H9 (cell line): ENCODE data around the gene KLF17. TPM values are rescaled to one million over a fixed set of nuclear protein-coding genes. Genes with fewer than 3 reads are reported as not detected.

ENCODE experiments used
- DNase-seq: peaks from one replicate; pipeline ENCODE4 v3.0.0-alpha.2; 2017
- H2AFZ ChIP-seq: one replicate; pipeline ENCODE4 v1.6.1; 2013; ENCODE audit warnings: mild to moderate bottlenecking, low read length, control low read depth, moderate library complexity
- H2AK5ac ChIP-seq: 2 replicates; pipeline ENCODE4 v1.6.1; 2013; ENCODE audit warnings: low read length, control low read depth, mixed read lengths; ENCODE audit not compliant: insufficient read length
- H2BK120ac ChIP-seq: one replicate; pipeline ENCODE4 v1.6.1; 2013; ENCODE audit warnings: low read depth, mild to moderate bottlenecking, low read length, control low read depth, inconsistent platforms; ENCODE audit not compliant: poor library complexity, severe bottlenecking
- H2BK12ac ChIP-seq: 2 replicates; pipeline ENCODE4 v1.6.1; 2013; ENCODE audit warnings: low read length, control low read depth, mixed read lengths, low read depth; ENCODE audit not compliant: insufficient read length
- H2BK15ac ChIP-seq: 2 replicates; pipeline ENCODE4 v1.6.1; 2013; ENCODE audit warnings: low read depth, low read length, control low read depth
- H2BK20ac ChIP-seq: one replicate; pipeline ENCODE4 v1.6.1; 2013; ENCODE audit warnings: low read depth, mild to moderate bottlenecking, low read length, control low read depth, inconsistent platforms; ENCODE audit not compliant: poor library complexity, severe bottlenecking
- H2BK5ac ChIP-seq: 2 replicates; pipeline ENCODE4 v1.6.1; 2013; ENCODE audit warnings: low read length, control low read depth, mixed read lengths; ENCODE audit not compliant: insufficient read length
- H3K14ac ChIP-seq: 2 replicates; pipeline ENCODE4 v1.6.1; 2013; ENCODE audit warnings: low read length, control low read depth; ENCODE audit not compliant: insufficient read depth
- H3K18ac ChIP-seq: 2 replicates; pipeline ENCODE4 v1.6.1; 2013; ENCODE audit warnings: low read depth, mild to moderate bottlenecking, mixed read lengths, low read length, control low read depth; ENCODE audit not compliant: insufficient read length
- H3K23ac ChIP-seq: 2 replicates; pipeline ENCODE4 v1.6.1; 2013; ENCODE audit warnings: low read length, control low read depth, mixed read lengths, low read depth; ENCODE audit not compliant: insufficient read length
- H3K23me2 ChIP-seq: 2 replicates; pipeline ENCODE4 v1.6.1; 2013; ENCODE audit warnings: low read depth, mild to moderate bottlenecking, mixed read lengths, low read length, control low read depth; ENCODE audit not compliant: insufficient read length, poor library complexity, severe bottlenecking
- H3K27ac ChIP-seq: 2 replicates; pipeline ENCODE4 v1.5.1; 2013; ENCODE audit warnings: low read length, control low read depth, mixed read lengths, low read depth; ENCODE audit not compliant: insufficient read length
- H3K27me3 ChIP-seq: 2 replicates; pipeline ENCODE4 v1.6.1; 2013; ENCODE audit warnings: low read length, control low read depth, inconsistent platforms; ENCODE audit not compliant: insufficient read depth
- H3K4ac ChIP-seq: 2 replicates; pipeline ENCODE4 v1.6.1; 2013; ENCODE audit warnings: low read depth, mild to moderate bottlenecking, control low read depth, inconsistent platforms, low read length, moderate library complexity
- H3K4me1 ChIP-seq: 2 replicates; pipeline ENCODE4 v1.6.1; 2013; ENCODE audit warnings: low read length, control low read depth, inconsistent platforms; ENCODE audit not compliant: insufficient read depth
- H3K4me2 ChIP-seq: 2 replicates; pipeline ENCODE4 v1.6.1; 2013; ENCODE audit warnings: low read length, control low read depth, mixed read lengths; ENCODE audit not compliant: insufficient read length, insufficient read depth
- H3K56ac ChIP-seq: 2 replicates; pipeline ENCODE4 v1.6.1; 2013; ENCODE audit warnings: low read depth, mild to moderate bottlenecking, mixed read lengths, low read length, control low read depth; ENCODE audit not compliant: insufficient read length
- H3K79me1 ChIP-seq: 2 replicates; pipeline ENCODE4 v1.6.1; 2013; ENCODE audit warnings: low read depth, mild to moderate bottlenecking, moderate library complexity, low read length, control low read depth, inconsistent platforms; ENCODE audit not compliant: insufficient read depth, poor library complexity, severe bottlenecking
- H3K79me2 ChIP-seq: 2 replicates; pipeline ENCODE4 v1.6.1; 2013; ENCODE audit warnings: low read length, control low read depth, inconsistent platforms; ENCODE audit not compliant: insufficient read depth
- H3K9ac ChIP-seq: 2 replicates; pipeline ENCODE4 v1.6.1; 2013; ENCODE audit warnings: low read length, control low read depth, mixed read lengths; ENCODE audit not compliant: insufficient read length; ENCODE audit errors: extremely low read depth
- H3K9me3 ChIP-seq: one replicate; pipeline ENCODE4 v1.6.1; 2013; ENCODE audit warnings: low read depth, low read length, inconsistent platforms; ENCODE audit not compliant: control insufficient read depth
- H3T11ph ChIP-seq: one replicate; pipeline ENCODE4 v1.6.1; 2013; ENCODE audit warnings: mild to moderate bottlenecking, low read length, control low read depth, inconsistent platforms
- H4K20me1 ChIP-seq: one replicate; pipeline ENCODE4 v1.6.1; 2013; ENCODE audit not compliant: control insufficient read depth, insufficient read length, insufficient read depth
- H4K5ac ChIP-seq: 2 replicates; pipeline ENCODE4 v1.6.1; 2013; ENCODE audit warnings: low read depth, mild to moderate bottlenecking, mixed read lengths, low read length, control low read depth; ENCODE audit not compliant: insufficient read length
- H4K8ac ChIP-seq: replicated peaks from 2 replicates; pipeline ENCODE4 v1.6.1; 2013; ENCODE audit warnings: low read length, control low read depth, mixed read lengths, low read depth; ENCODE audit not compliant: insufficient read length
- H4K91ac ChIP-seq: 2 replicates; pipeline ENCODE4 v1.6.1; 2013; ENCODE audit warnings: low read depth, mild to moderate bottlenecking, moderate library complexity, mixed read lengths, low read length, control low read depth; ENCODE audit not compliant: insufficient read length
- H3K27ac Mint-ChIP-seq, 3 experiments: 2 replicates in 2 of 3; 3 replicates in 1 of 3; pipeline ENCODE4 v1.8.0; 2020 to 2021; ENCODE audit warnings: mixed read lengths in 3 of 3, mild to moderate bottlenecking in 1 of 3, moderate library complexity in 1 of 3
- H3K27me3 Mint-ChIP-seq: 2 replicates; pipeline ENCODE4 v1.8.0; 2021; ENCODE audit warnings: low read depth, mild to moderate bottlenecking, moderate library complexity, mixed read lengths
- H3K36me3 Mint-ChIP-seq, 3 experiments: 2 replicates in 2 of 3; 3 replicates in 1 of 3; pipeline ENCODE4 v1.8.0; 2020 to 2021; ENCODE audit warnings: low read depth in 3 of 3, mixed read lengths in 3 of 3; ENCODE audit not compliant: insufficient read depth in 1 of 3
- H3K4me1 Mint-ChIP-seq, 2 experiments: 2 replicates each; pipeline ENCODE4 v1.8.0; 2020; ENCODE audit warnings: mixed read lengths in 2 of 2
- H3K4me3 Mint-ChIP-seq, 2 experiments: 2 replicates in 1 of 2; 3 replicates in 1 of 2; pipeline ENCODE4 v1.8.0; 2020 to 2021; ENCODE audit warnings: mild to moderate bottlenecking in 2 of 2, mixed read lengths in 2 of 2, moderate library complexity in 1 of 2
- H3K9me3 Mint-ChIP-seq, 2 experiments: 2 replicates in 1 of 2; 3 replicates in 1 of 2; pipeline ENCODE4 v1.8.0; 2020; ENCODE audit warnings: mild to moderate bottlenecking in 2 of 2, mixed read lengths in 2 of 2, moderate library complexity in 1 of 2
- CTCF ChIP-seq: fragments of 200-600 bp; sonication (generic); conservative IDR thresholded peaks from 3 replicates; pipeline ENCODE4 v1.8.0; 2021; ENCODE audit warnings: antibody characterized with exemption, mild to moderate bottlenecking
- WGBS: extraction: QIAGEN DNeasy Blood & Tissue Kit; methylation state at CpG from one replicate; pipeline ENCODE4 v1.1.7; 2013; ENCODE audit warnings: missing lambda C conversion rate, low lambda C conversion rate, mixed read lengths; ENCODE audit not compliant: insufficient read length; ENCODE audit errors: extremely low coverage; 5-methylcytosine and 5-hydroxymethylcytosine counted together
- total RNA-seq: library from RNA; stranded (reverse); gene quantifications from 2 replicates; pipeline ENCODE4 v1.2.1, GENCODE V29; 2021

The KLF17 gene
- total RNA-seq, 1 experiment from 2014 or later: 0.09 TPM

DNA sequence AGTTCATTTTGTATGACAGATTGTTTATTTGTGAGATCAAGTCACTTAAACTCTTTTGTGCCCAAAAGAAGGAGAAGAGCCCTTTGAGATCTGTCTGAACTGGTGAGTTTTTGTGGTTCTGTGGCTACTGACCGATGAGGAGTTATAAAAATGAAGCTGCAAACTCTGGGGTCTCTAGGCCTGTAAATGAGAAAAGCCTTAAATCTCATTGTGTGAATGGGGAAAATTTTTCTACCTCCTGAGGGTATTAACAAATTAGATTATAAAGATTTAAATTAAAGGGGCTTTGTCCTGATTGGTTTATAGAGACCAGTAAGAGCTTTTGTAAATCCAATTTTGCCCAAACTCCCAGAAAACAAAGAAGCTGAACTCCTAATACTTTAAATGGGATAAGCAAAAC, 9.7 kb upstream of the KLF17 start:
- Mint-ChIP-seq H3K36me3 (no peaks in the 10 kb centered on the region), H3K27me3 (peaks cover 7% of the 10 kb centered on the region), H3K27ac (no peak overlapping the region), H3K4me3 (no peak overlapping the region), H3K9me3 (no peaks in the 10 kb centered on the region), H3K4me1 (peaks cover 23 to 25% of the 10 kb centered on the region in 2 experiments)
- no peaks in the 10 kb centered on the region for H3K27me3 ChIP-seq
- H3T11ph ChIP-seq: no peak overlapping the region
- no peak overlapping the region for H3K4me2 ChIP-seq
- no peak overlapping the region for H3K56ac ChIP-seq
- no peak overlapping the region for H3K18ac ChIP-seq
- H4K91ac ChIP-seq: no peak overlapping the region
- H3K23ac ChIP-seq: no peak overlapping the region
- H3K23me2 ChIP-seq: no peaks in the 10 kb centered on the region
- H3K9ac ChIP-seq: no peak overlapping the region
- DNase-seq: no peak
- no peaks in the 10 kb centered on the region for H3K4me1 ChIP-seq
- no peaks in the 10 kb centered on the region for H3K79me2 ChIP-seq
- no peak overlapping the region for H2BK20ac ChIP-seq
- no peak overlapping the region for H3K4ac ChIP-seq
- no peak overlapping the region for H2AK5ac ChIP-seq
- H2BK12ac ChIP-seq: no peak overlapping the region
- H2AFZ ChIP-seq: no peak overlapping the region
- H2BK120ac ChIP-seq: no peak overlapping the region
- no peak for TF ChIP-seq CTCF
- no peak overlapping the region for H4K8ac ChIP-seq
- H4K20me1 ChIP-seq: no peaks in the 10 kb centered on the region
- H3K27ac ChIP-seq: no peak overlapping the region
- H3K14ac ChIP-seq: no peak overlapping the region
- WGBS: no CpG with 5 or more reads among the region's 1 CpG
- H4K5ac ChIP-seq: no peak overlapping the region
- no peak overlapping the region for H2BK15ac ChIP-seq
- H3K9me3 ChIP-seq: no peaks in the 10 kb centered on the region
- no peaks in the 10 kb centered on the region for H3K79me1 ChIP-seq
- H2BK5ac ChIP-seq: no peak overlapping the region
